ENCODE data around the gene GALNT7.

Gene GALNT7

GRCh38 chr4:173347467-173347866 lies 178.9 kb downstream of the GALNT7 start:
- DNase-seq (ENCODE audit: low read depth): no peak

- DNase-seq (ENCODE audit: low read depth): no peak
These were observed 189.3 kb downstream of the GALNT7 start for GRCh38 chr4:173357939-173358338.

- DNase-seq (ENCODE audit: low read depth): no peak
These were observed 192.1 kb downstream of the GALNT7 start for GRCh38 chr4:173360587-173361221.

GRCh38 chr4:173362666-173363065 lies 194.1 kb downstream of the GALNT7 start:
- DNase-seq (ENCODE audit: low read depth): no peak

GRCh38 chr4:173365359-173365996 lies 196.9 kb downstream of the GALNT7 start:
- no peak for DNase-seq (ENCODE audit: low read depth)

GRCh38 chr4:173367285-173367684 lies 198.7 kb downstream of the GALNT7 start:
- DNase-seq (ENCODE audit: low read depth): no peak

- DNase-seq (ENCODE audit: low read depth): no peak
These were observed 199.3 kb downstream of the GALNT7 start for GRCh38 chr4:173367946-173368345.

GRCh38 chr4:173370130-173370476 lies 201.5 kb downstream of the GALNT7 start:
- DNase-seq (ENCODE audit: low read depth): peak; percentile 40

GRCh38 chr4:173370477-173371291 lies 202.1 kb downstream of the GALNT7 start, which contains the start of gene SAP30:
Gene SAP30, plus strand, starts transcription at chr4:173370954. Its CDS starts 229 bp downstream, at chr4:173371183.
- peak; percentile 94 for DNase-seq (ENCODE audit: low read depth)

- peak; percentile 15 for DNase-seq (ENCODE audit: low read depth)
These were observed 202.9 kb downstream of the GALNT7 start for GRCh38 chr4:173371292-173372192.
